Measurements from ENCODE around the gene XYLT1.
A peak's percentile ranks its signal among the peaks of the same experiment; 100 is the strongest.

Gene XYLT1

GRCh38 chr16:17266608-17267313 lies 204.0 kb downstream of the XYLT1 start:
- peak in 52 of 58 donors; percentile 5 to 91 (median 60) for DNase-seq

GRCh38 chr16:17265154-17265553 lies 205.6 kb downstream of the XYLT1 start:
- no peak for DNase-seq

GRCh38 chr16:17261197-17261858 lies 209.4 kb downstream of the XYLT1 start:
- DNase-seq = no peak

- no peak for DNase-seq
Measured at GRCh38 chr16:17260276-17260849, 210.4 kb downstream of the XYLT1 start.

GRCh38 chr16:17259751-17260270 lies 210.9 kb downstream of the XYLT1 start:
- no peak for DNase-seq

- peak in 2 of 58 donors; percentile 2 to 17 for DNase-seq
Measured at GRCh38 chr16:17258848-17259713, 211.7 kb downstream of the XYLT1 start.

GRCh38 chr16:17258077-17258599 lies 212.6 kb downstream of the XYLT1 start:
- DNase-seq = no peak

- no peak for DNase-seq
Measured at GRCh38 chr16:17257426-17258023, 213.2 kb downstream of the XYLT1 start.

GRCh38 chr16:17252701-17253100 lies 218.1 kb downstream of the XYLT1 start:
- no peak for DNase-seq

- DNase-seq = no peak
Measured at GRCh38 chr16:17252064-17252463, 218.7 kb downstream of the XYLT1 start.

- DNase-seq = no peak
Measured at GRCh38 chr16:17251496-17251895, 219.3 kb downstream of the XYLT1 start.

GRCh38 chr16:17246974-17247732 lies 223.6 kb downstream of the XYLT1 start:
- DNase-seq = no peak

GRCh38 chr16:17246268-17246885 lies 224.4 kb downstream of the XYLT1 start:
- no peak for DNase-seq

- peak in 1 of 58 donors; percentile 6 for DNase-seq
Measured at GRCh38 chr16:17245776-17246175, 225.0 kb downstream of the XYLT1 start.

GRCh38 chr16:17244872-17245551 lies 225.7 kb downstream of the XYLT1 start:
- peak in 1 of 58 donors; percentile 4 for DNase-seq

- no peak for DNase-seq
Measured at GRCh38 chr16:17241264-17241835, 229.4 kb downstream of the XYLT1 start.

- DNase-seq = no peak
Measured at GRCh38 chr16:17238285-17239028, 232.3 kb downstream of the XYLT1 start.

All from anterior cingulate cortex (tissue), 58 donors.